Measurements from ENCODE around the gene ADAMTSL3.

The ADAMTSL3 gene

DNA sequence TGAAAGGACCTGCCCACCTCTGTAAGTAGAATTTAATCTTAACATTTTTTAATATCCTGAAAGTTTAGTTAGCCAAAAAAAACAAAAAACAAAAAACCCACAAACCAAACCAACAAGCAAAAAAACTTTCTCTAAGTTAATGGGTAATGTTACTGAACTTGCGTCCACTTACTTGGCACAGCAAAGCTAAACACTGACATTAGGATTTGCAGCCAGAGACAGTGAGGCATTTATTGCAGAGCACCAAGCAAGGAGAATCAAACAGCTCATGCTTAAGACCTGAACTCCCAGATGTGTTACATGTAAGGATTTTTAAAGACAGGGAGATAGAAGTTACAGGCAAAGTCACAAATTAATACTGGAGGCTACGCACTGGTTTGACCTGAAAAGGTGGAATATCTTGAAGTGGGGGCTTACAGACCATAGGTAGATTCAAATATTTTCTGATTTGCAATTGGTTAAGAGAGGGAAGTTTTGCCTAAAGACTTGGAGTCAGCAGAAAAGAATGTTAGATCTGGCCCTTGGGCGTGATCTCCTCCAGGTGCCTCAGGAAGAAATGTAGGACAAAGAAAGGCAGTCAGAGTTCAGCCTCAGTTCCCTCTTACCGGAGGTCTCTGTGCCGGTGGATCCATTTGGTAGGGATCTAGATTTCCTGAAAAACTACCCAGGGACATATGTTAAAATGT, 205.0 kb downstream of the ADAMTSL3 start:
- no peak overlapping the region for H3K4me3 Mint-ChIP-seq
- no peaks in the 10 kb centered on the region for H3K36me3 Mint-ChIP-seq
- no peaks in the 10 kb centered on the region for H3K4me1 Mint-ChIP-seq (ENCODE audit: low read depth)
- H3K27me3 Mint-ChIP-seq = peaks cover 11% of the 10 kb centered on the region
- peaks cover 3% of the 10 kb centered on the region for H3K9me3 Mint-ChIP-seq (ENCODE audit: low read depth)
- H3K27ac Mint-ChIP-seq = no peak overlapping the region

DNA sequence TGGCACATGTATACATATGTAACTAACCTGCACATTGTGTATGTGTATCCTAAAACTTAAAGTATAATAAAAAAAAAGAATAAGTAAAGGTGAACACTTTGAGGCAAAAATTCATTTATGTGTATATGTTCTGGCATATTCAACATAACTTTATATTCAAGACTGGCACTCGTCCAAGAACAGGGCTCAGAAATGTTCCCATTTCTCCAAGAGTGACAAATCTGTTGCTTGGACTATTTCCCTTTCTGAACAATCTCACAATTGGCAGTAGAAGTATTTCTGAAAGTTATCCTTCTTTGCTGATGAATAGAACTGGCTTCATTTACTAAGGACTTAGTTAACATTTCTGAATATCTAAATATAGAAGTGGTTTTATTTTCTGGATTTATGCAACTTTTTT, 212.8 kb downstream of the ADAMTSL3 start:
- H3K27me3 Mint-ChIP-seq = peaks cover 2% of the 10 kb centered on the region
- no peak overlapping the region for H3K27ac Mint-ChIP-seq
- H3K4me1 Mint-ChIP-seq (ENCODE audit: low read depth) = no peaks in the 10 kb centered on the region
- no peaks in the 10 kb centered on the region for H3K36me3 Mint-ChIP-seq
- no peaks in the 10 kb centered on the region for H3K9me3 Mint-ChIP-seq (ENCODE audit: low read depth)
- no peak overlapping the region for H3K4me3 Mint-ChIP-seq

GRCh38 chr15:83869341-83869740, 215.4 kb downstream of the ADAMTSL3 start:
- Mint-ChIP-seq H3K27me3 (no peaks in the 10 kb centered on the region), H3K4me1 (ENCODE audit: low read depth) (no peaks in the 10 kb centered on the region)

DNA sequence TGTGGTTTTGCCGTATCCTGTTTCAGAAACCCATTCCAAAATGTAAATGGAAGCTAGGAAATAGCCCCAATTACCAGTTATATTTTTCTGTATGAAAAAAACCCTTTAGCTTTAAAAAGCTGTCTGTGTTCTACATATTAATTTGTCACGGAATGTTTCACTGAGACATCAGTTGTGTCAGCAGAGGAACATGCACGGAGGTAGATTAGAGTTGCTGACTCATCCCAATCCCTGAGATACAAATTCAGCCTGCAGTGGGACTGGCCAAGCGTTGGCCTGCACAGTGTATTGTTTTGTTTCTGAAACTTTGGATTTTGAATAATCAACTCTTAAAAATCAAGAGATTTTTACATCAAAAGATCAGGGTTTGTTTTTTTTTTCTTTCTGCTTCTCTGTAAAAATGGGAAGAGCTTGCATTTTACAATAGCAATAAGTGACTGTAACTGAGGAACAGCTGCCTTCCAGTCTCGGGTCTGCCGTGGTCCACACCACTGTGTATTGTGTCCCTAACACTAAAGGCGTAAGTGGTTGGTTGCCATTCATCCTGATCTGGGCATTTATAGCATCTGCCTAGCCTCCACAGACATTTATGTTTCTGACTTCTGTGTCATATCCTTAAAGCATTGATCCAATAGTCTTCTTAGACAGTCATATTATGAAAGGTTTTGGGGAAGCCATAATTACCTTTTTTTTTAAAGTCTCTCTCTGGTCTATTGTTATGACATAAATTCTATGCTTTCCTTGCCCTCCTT, 218.1 kb downstream of the ADAMTSL3 start:
- H3K4me3 Mint-ChIP-seq = no peak overlapping the region
- no peak overlapping the region for H3K27ac Mint-ChIP-seq
- no peaks in the 10 kb centered on the region for H3K9me3 Mint-ChIP-seq (ENCODE audit: low read depth)
- no peaks in the 10 kb centered on the region for H3K4me1 Mint-ChIP-seq (ENCODE audit: low read depth)
- no peaks in the 10 kb centered on the region for H3K36me3 Mint-ChIP-seq
- peaks cover 1% of the 10 kb centered on the region for H3K27me3 Mint-ChIP-seq

More at GRCh38 chr15:83869341-83869740, 215.4 kb downstream of the ADAMTSL3 start:
- Mint-ChIP-seq H3K9me3 (ENCODE audit: low read depth) (no peaks in the 10 kb centered on the region), H3K4me3 (no peak overlapping the region), H3K27ac (no peak overlapping the region), H3K36me3 (no peaks in the 10 kb centered on the region)

DNA sequence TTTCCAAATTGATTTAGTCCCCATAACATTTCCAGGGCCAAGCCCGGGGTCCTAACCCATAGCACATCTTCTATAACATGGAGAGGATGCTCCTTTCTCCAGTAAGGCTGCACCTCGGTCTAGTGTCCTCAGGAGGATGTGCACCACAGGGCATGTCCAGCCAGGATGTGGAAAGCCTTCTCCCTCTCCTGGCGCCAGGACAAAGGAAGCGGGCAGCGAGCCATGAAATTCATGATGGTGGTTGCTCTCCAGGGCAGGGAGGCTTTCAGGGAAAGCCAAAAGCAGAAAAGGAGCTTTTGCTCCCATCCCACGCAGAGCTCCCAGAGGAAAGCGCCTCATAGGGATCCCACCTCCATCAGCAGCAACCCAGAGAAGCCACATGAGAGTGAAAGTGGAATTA, 220.0 kb downstream of the ADAMTSL3 start:
- peaks cover 3% of the 10 kb centered on the region for H3K27me3 Mint-ChIP-seq
- H3K9me3 Mint-ChIP-seq (ENCODE audit: low read depth) = no peaks in the 10 kb centered on the region
- H3K4me3 Mint-ChIP-seq = no peak overlapping the region
- no peak overlapping the region for H3K27ac Mint-ChIP-seq
- H3K36me3 Mint-ChIP-seq = no peaks in the 10 kb centered on the region
- no peaks in the 10 kb centered on the region for H3K4me1 Mint-ChIP-seq (ENCODE audit: low read depth)

- H3K9me3 Mint-ChIP-seq (ENCODE audit: low read depth) = no peaks in the 10 kb centered on the region
- no peaks in the 10 kb centered on the region for H3K36me3 Mint-ChIP-seq
- H3K27me3 Mint-ChIP-seq = peaks cover 9% of the 10 kb centered on the region
- no peaks in the 10 kb centered on the region for H3K4me1 Mint-ChIP-seq (ENCODE audit: low read depth)
- H3K4me3 Mint-ChIP-seq = no peak overlapping the region
- H3K27ac Mint-ChIP-seq = no peak overlapping the region
These were observed 226.6 kb downstream of the ADAMTSL3 start for GRCh38 chr15:83880529-83880928.

DNA sequence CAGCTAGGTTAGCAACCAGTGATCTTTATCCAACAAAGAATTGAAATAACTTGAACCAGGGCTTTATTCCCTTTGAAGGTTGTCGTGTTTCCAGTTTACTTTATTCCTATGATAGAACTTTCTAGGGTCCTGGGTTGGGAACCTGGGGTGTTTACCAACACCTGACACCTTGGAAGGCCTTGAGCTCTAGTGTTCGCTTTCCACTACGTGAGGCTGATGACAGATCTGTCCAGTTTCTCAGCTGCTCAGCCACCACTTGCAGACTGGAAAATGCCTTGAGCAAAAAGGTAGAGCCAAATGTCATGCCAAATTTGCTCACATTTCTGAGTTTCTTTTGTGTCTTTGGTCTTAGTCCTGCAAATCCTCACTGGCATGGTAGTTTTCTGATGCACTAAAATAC, 227.2 kb downstream of the ADAMTSL3 start:
- Mint-ChIP-seq H3K4me3 (no peak overlapping the region), H3K4me1 (ENCODE audit: low read depth) (no peaks in the 10 kb centered on the region), H3K27ac (no peak overlapping the region), H3K27me3 (peaks cover 8% of the 10 kb centered on the region), H3K9me3 (ENCODE audit: low read depth) (no peaks in the 10 kb centered on the region), H3K36me3 (no peaks in the 10 kb centered on the region)

- Mint-ChIP-seq H3K9me3 (ENCODE audit: low read depth) (no peaks in the 10 kb centered on the region), H3K27ac (no peak overlapping the region), H3K4me3 (no peak overlapping the region), H3K36me3 (no peaks in the 10 kb centered on the region), H3K27me3 (peaks cover 11% of the 10 kb centered on the region), H3K4me1 (ENCODE audit: low read depth) (no peaks in the 10 kb centered on the region)
These were observed 232.4 kb downstream of the ADAMTSL3 start for GRCh38 chr15:83886321-83886720.

DNA sequence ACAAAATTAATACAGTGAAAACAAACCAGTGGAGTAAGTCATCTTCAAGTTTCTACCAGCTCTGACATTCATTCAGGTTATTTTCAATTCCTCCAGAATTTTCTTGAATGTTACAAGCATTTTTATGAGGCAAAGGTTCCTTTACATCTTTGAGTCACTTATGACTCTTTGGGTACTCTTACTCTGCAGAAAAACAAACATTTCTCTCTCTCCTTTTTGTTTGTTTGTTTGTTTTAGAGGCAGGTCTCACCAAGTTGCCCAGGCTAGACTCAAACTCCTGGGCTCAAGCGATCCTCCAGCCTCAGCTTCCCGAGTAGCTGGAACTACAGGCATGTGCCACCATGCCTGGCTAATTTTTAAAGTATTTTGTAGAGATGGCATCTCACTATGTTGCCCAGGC, 233.5 kb downstream of the ADAMTSL3 start:
- Mint-ChIP-seq H3K27me3 (peaks cover 14% of the 10 kb centered on the region), H3K27ac (no peak overlapping the region), H3K9me3 (ENCODE audit: low read depth) (no peaks in the 10 kb centered on the region), H3K36me3 (no peaks in the 10 kb centered on the region), H3K4me3 (no peak overlapping the region), H3K4me1 (ENCODE audit: low read depth) (no peaks in the 10 kb centered on the region)

GRCh38 chr15:83887961-83888360, 234.0 kb downstream of the ADAMTSL3 start:
- Mint-ChIP-seq H3K4me3 (no peak overlapping the region), H3K27ac (no peak overlapping the region), H3K27me3 (peaks cover 14% of the 10 kb centered on the region), H3K36me3 (no peaks in the 10 kb centered on the region), H3K4me1 (ENCODE audit: low read depth) (no peaks in the 10 kb centered on the region), H3K9me3 (ENCODE audit: low read depth) (no peaks in the 10 kb centered on the region)

DNA sequence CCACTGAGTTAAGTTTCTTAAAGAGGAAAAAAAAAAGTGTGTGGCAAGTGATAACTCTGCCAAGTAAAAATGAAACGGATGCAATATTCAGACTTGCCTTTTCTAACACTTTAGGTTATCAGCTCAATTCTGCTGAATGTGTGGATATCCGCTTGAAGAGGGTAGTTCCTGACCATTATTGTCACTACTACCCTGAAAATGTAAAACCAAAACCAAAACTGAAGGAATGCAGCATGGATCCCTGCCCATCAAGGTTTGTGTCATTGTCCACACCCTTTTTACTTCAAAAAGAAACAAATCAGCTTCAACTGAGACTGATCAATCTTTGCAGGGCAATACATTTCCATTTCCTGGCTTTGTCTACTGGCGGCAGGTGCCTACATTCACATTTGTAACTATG, 236.1 kb downstream of the ADAMTSL3 start:
- H3K36me3 Mint-ChIP-seq = no peaks in the 10 kb centered on the region

GRCh38 chr15:83890587-83890986, 236.7 kb downstream of the ADAMTSL3 start:
- Mint-ChIP-seq H3K4me1 (ENCODE audit: low read depth) (no peaks in the 10 kb centered on the region), H3K36me3 (no peaks in the 10 kb centered on the region), H3K4me3 (no peak overlapping the region), H3K27ac (no peak overlapping the region), H3K9me3 (ENCODE audit: low read depth) (no peaks in the 10 kb centered on the region), H3K27me3 (peaks cover 11% of the 10 kb centered on the region)

More for the DNA sequence above, 236.1 kb downstream of the ADAMTSL3 start:
- Mint-ChIP-seq H3K27me3 (peaks cover 11% of the 10 kb centered on the region), H3K27ac (no peak overlapping the region), H3K9me3 (ENCODE audit: low read depth) (no peaks in the 10 kb centered on the region), H3K4me1 (ENCODE audit: low read depth) (no peaks in the 10 kb centered on the region), H3K4me3 (no peak overlapping the region)

GRCh38 chr15:83892498-83892897, 238.6 kb downstream of the ADAMTSL3 start:
- no peaks in the 10 kb centered on the region for H3K9me3 Mint-ChIP-seq (ENCODE audit: low read depth)
- H3K36me3 Mint-ChIP-seq = no peaks in the 10 kb centered on the region
- H3K4me1 Mint-ChIP-seq (ENCODE audit: low read depth) = no peaks in the 10 kb centered on the region
- H3K27ac Mint-ChIP-seq = no peak overlapping the region
- no peak overlapping the region for H3K4me3 Mint-ChIP-seq
- peaks cover 9% of the 10 kb centered on the region for H3K27me3 Mint-ChIP-seq

- no peak overlapping the region for H3K27ac Mint-ChIP-seq
- no peak overlapping the region for H3K4me3 Mint-ChIP-seq
- no peaks in the 10 kb centered on the region for H3K9me3 Mint-ChIP-seq (ENCODE audit: low read depth)
- no peaks in the 10 kb centered on the region for H3K4me1 Mint-ChIP-seq (ENCODE audit: low read depth)
- peaks cover 7% of the 10 kb centered on the region for H3K27me3 Mint-ChIP-seq
- no peaks in the 10 kb centered on the region for H3K36me3 Mint-ChIP-seq
These were observed 239.4 kb downstream of the ADAMTSL3 start for GRCh38 chr15:83893308-83893707.

GRCh38 chr15:83897037-83897436, 243.1 kb downstream of the ADAMTSL3 start:
- no peak overlapping the region for H3K27ac Mint-ChIP-seq
- H3K27me3 Mint-ChIP-seq = peaks cover 4% of the 10 kb centered on the region

GRCh38 chr15:83898361-83898760, 244.4 kb downstream of the ADAMTSL3 start:
- H3K4me3 Mint-ChIP-seq = no peak overlapping the region
- no peaks in the 10 kb centered on the region for H3K9me3 Mint-ChIP-seq (ENCODE audit: low read depth)
- no peaks in the 10 kb centered on the region for H3K36me3 Mint-ChIP-seq
- peaks cover 5% of the 10 kb centered on the region for H3K27me3 Mint-ChIP-seq
- no peak overlapping the region for H3K27ac Mint-ChIP-seq
- no peaks in the 10 kb centered on the region for H3K4me1 Mint-ChIP-seq (ENCODE audit: low read depth)

More at GRCh38 chr15:83897037-83897436, 243.1 kb downstream of the ADAMTSL3 start:
- Mint-ChIP-seq H3K36me3 (no peaks in the 10 kb centered on the region), H3K4me3 (no peak overlapping the region), H3K4me1 (ENCODE audit: low read depth) (no peaks in the 10 kb centered on the region), H3K9me3 (ENCODE audit: low read depth) (no peaks in the 10 kb centered on the region)

Data from activated naive CD8-positive, alpha-beta T cell (primary cell).